Mesothelial cell of epicardium (in vitro differentiated cells): ENCODE results near the gene CRLF3. TPM values are rescaled to one million over a fixed set of nuclear protein-coding genes. Genes with fewer than 3 reads are reported as not detected.
A peak's percentile ranks its signal among the peaks of the same experiment; 100 is the strongest.

Experiments
- DNase-seq, 2 experiments: peaks; one replicate each; pipeline ENCODE4 v3.0.0; 2021; ENCODE audit warnings: low spot score in 2 of 2; ENCODE audit not compliant: unreplicated experiment in 2 of 2
- H3K27ac Mint-ChIP-seq: 2 replicates; pipeline ENCODE4 v1.8.0; 2021; ENCODE audit warnings: mixed read lengths
- H3K27me3 Mint-ChIP-seq: 2 replicates; pipeline ENCODE4 v1.8.0; 2021; ENCODE audit warnings: low read depth, mixed read lengths
- H3K36me3 Mint-ChIP-seq: 2 replicates; pipeline ENCODE4 v1.8.0; 2021; ENCODE audit warnings: mixed read lengths
- H3K4me1 Mint-ChIP-seq: 2 replicates; pipeline ENCODE4 v1.8.0; 2021; ENCODE audit warnings: mixed read lengths
- H3K4me3 Mint-ChIP-seq: 2 replicates; pipeline ENCODE4 v1.8.0; 2021; ENCODE audit warnings: mild to moderate bottlenecking, moderate library complexity, mixed read lengths
- H3K9me3 Mint-ChIP-seq: 2 replicates; pipeline ENCODE4 v1.8.0; 2021; ENCODE audit warnings: mixed read lengths
- CTCF ChIP-seq: fragments of 200-600 bp; sonication (generic); IDR thresholded peaks from one replicate; pipeline ENCODE4 v1.5.0; 2021; ENCODE audit warnings: antibody characterized with exemption; ENCODE audit not compliant: unreplicated experiment
- total RNA-seq: library from RNA; stranded (reverse); gene quantifications from 3 replicates; pipeline ENCODE4 v1.2.1, GENCODE V29; 2021

The CRLF3 gene
- total RNA-seq, 1 donor from 2014 or later = 7.6 TPM

- H3K4me1 Mint-ChIP-seq = no peaks in the 10 kb centered on the region
- no peak overlapping the region for H3K27ac Mint-ChIP-seq
These were observed 23.5 kb upstream of the CRLF3 start for GRCh38 chr17:30848021-30848420.

GRCh38 chr17:30840771-30841170 is 16.3 kb upstream of the CRLF3 start:
- H3K4me1 Mint-ChIP-seq = no peaks in the 10 kb centered on the region
- no peak overlapping the region for H3K27ac Mint-ChIP-seq
- H3K4me3 Mint-ChIP-seq = no peak overlapping the region
- H3K9me3 Mint-ChIP-seq = no peaks in the 10 kb centered on the region
- DNase-seq = no peak
- no peaks in the 10 kb centered on the region for H3K27me3 Mint-ChIP-seq
- no peak for TF ChIP-seq CTCF
- H3K36me3 Mint-ChIP-seq = peaks cover 16% of the 10 kb centered on the region

More at GRCh38 chr17:30848021-30848420, 23.5 kb upstream of the CRLF3 start:
- Mint-ChIP-seq H3K4me3 (no peak overlapping the region), H3K9me3 (no peaks in the 10 kb centered on the region), H3K27me3 (no peaks in the 10 kb centered on the region), H3K36me3 (peaks cover 22% of the 10 kb centered on the region)
- no peak for TF ChIP-seq CTCF
- no peak for DNase-seq

- no peak for TF ChIP-seq CTCF
- H3K9me3 Mint-ChIP-seq = no peaks in the 10 kb centered on the region
- DNase-seq = no peak
- H3K36me3 Mint-ChIP-seq = peaks cover 16% of the 10 kb centered on the region
- no peaks in the 10 kb centered on the region for H3K27me3 Mint-ChIP-seq
- H3K4me3 Mint-ChIP-seq = no peak overlapping the region
- no peaks in the 10 kb centered on the region for H3K4me1 Mint-ChIP-seq
- no peak overlapping the region for H3K27ac Mint-ChIP-seq
These were observed 13.8 kb upstream of the CRLF3 start for GRCh38 chr17:30838202-30838807.

GRCh38 chr17:30832438-30833124 is 8.1 kb upstream of the CRLF3 start:
- Mint-ChIP-seq H3K4me3 (peak overlapping the region; percentile 99), H3K9me3 (no peaks in the 10 kb centered on the region), H3K4me1 (peaks cover 22% of the 10 kb centered on the region), H3K27me3 (no peaks in the 10 kb centered on the region), H3K36me3 (peaks cover 3% of the 10 kb centered on the region), H3K27ac (peak overlapping the region; percentile 98)
- TF ChIP-seq CTCF = no peak
- no peak for DNase-seq

GRCh38 chr17:30831663-30832437 is 7.4 kb upstream of the CRLF3 start, which contains the start of gene ATAD5:
TSS of gene ATAD5 (plus strand) at chr17:30831966. CDS start at chr17:30832348, 382 bp downstream.
- Mint-ChIP-seq H3K9me3 (no peaks in the 10 kb centered on the region), H3K36me3 (peaks cover 3% of the 10 kb centered on the region), H3K4me1 (peaks cover 22% of the 10 kb centered on the region), H3K27me3 (no peaks in the 10 kb centered on the region), H3K27ac (peak within 1 kb of the TSS; percentile 98), H3K4me3 (peak within 1 kb of the TSS; percentile 99)
- peak; percentile 73 to 85 for DNase-seq
- TF ChIP-seq CTCF = no peak
